GM19395 (cell line): ENCODE data around the gene GARIN5B.
"Not testable (repeated sequence)": the region's sequence is repeated elsewhere in the genome, so short reads cannot be mapped to it uniquely, and the experiment has no call there.

Experiments used
- ATAC-seq: cut with Tn5 transposase; IDR thresholded peaks from one replicate; pipeline ENCODE4 v1.9.1; 2021; ENCODE audit warnings: mild to moderate bottlenecking, moderate library complexity; ENCODE audit not compliant: unreplicated experiment

Gene GARIN5B

GRCh38 chr19:55362990-55363716, at the start of gene GARIN5B:
Gene GARIN5B, minus strand, starts transcription at chr19:55363260. Its CDS starts 194 bp downstream, at chr19:55363066.
- no peak for ATAC-seq

GRCh38 chr19:55410168-55410567, 47.1 kb upstream of the GARIN5B start:
- no peak for ATAC-seq

- not testable (repeated sequence) for ATAC-seq
These were observed 46.1 kb upstream of the GARIN5B start for GRCh38 chr19:55409179-55409578.

GRCh38 chr19:55408533-55408872, 45.4 kb upstream of the GARIN5B start:
- ATAC-seq = no peak

GRCh38 chr19:55407800-55408532, 44.9 kb upstream of the GARIN5B start:
- peak; percentile 88 for ATAC-seq

- not testable (repeated sequence) for ATAC-seq
These were observed 44.4 kb upstream of the GARIN5B start, which contains the start of gene UBE2S for GRCh38 chr19:55407550-55407799. Gene UBE2S, minus strand, starts transcription at chr19:55407788. Its CDS starts 199 bp downstream, at chr19:55407589.

- ATAC-seq = peak; percentile 18
These were observed 43.9 kb upstream of the GARIN5B start for GRCh38 chr19:55406826-55407549.

- no peak for ATAC-seq
These were observed 43.2 kb upstream of the GARIN5B start for GRCh38 chr19:55406091-55406825.

GRCh38 chr19:55405638-55406037, 42.6 kb upstream of the GARIN5B start:
- no peak for ATAC-seq

- no peak for ATAC-seq
These were observed 39.4 kb upstream of the GARIN5B start for GRCh38 chr19:55402509-55402908.

GRCh38 chr19:55401390-55401789, 38.3 kb upstream of the GARIN5B start:
- ATAC-seq = not testable (repeated sequence)

GRCh38 chr19:55400281-55401087, 37.4 kb upstream of the GARIN5B start:
- no peak for ATAC-seq

- no peak for ATAC-seq
These were observed 35.3 kb upstream of the GARIN5B start for GRCh38 chr19:55398200-55398925.

GRCh38 chr19:55392820-55393761, 30.0 kb upstream of the GARIN5B start:
- ATAC-seq = no peak

GRCh38 chr19:55391702-55392615, 28.9 kb upstream of the GARIN5B start:
- no peak for ATAC-seq

GRCh38 chr19:55391191-55391670, 28.2 kb upstream of the GARIN5B start:
- no peak for ATAC-seq

GRCh38 chr19:55390461-55390880, 27.4 kb upstream of the GARIN5B start:
- ATAC-seq = no peak
